MM.1S (cell line): Measurements from ENCODE around the gene VPS45.

ENCODE experiments used
- DNase-seq: peaks from one replicate; pipeline ENCODE4 v3.0.0-alpha.2; 2015
- H2AFZ ChIP-seq: fragments of 300-600 bp; sonication (generic); 2 replicates; pipeline ENCODE4 v1.6.0; 2016; ENCODE audit warnings: antibody characterized with exemption, low read length
- H3F3A ChIP-seq: fragments of 300-600 bp; sonication (generic); 2 replicates; pipeline ENCODE4 v1.6.1; 2016; ENCODE audit warnings: mild to moderate bottlenecking, antibody characterized with exemption, low read length, moderate library complexity, mixed read lengths; ENCODE audit not compliant: insufficient read depth
- H3K27ac ChIP-seq: fragments of 300-600 bp; sonication (generic); 2 replicates; pipeline ENCODE4 v1.5.1; 2016; ENCODE audit warnings: mild to moderate bottlenecking, low read length
- H3K27me3 ChIP-seq: fragments of 300-600 bp; sonication (generic); replicated peaks from 2 replicates; pipeline ENCODE4 v1.6.0; 2016; ENCODE audit warnings: low read length; ENCODE audit not compliant: insufficient read depth
- H3K36me3 ChIP-seq: fragments of 300-600 bp; sonication (generic); replicated peaks from 2 replicates; pipeline ENCODE4 v1.6.1; 2016; ENCODE audit warnings: mild to moderate bottlenecking, low read length, mixed read lengths; ENCODE audit not compliant: insufficient read depth
- H3K4me1 ChIP-seq: fragments of 300-600 bp; sonication (generic); 2 replicates; pipeline ENCODE4 v1.6.1; 2016; ENCODE audit warnings: low read length, mixed read lengths
- H3K4me2 ChIP-seq: fragments of 300-600 bp; sonication (generic); 2 replicates; pipeline ENCODE4 v1.6.0; 2016; ENCODE audit warnings: low read depth, low read length
- H3K4me3 ChIP-seq: fragments of 300-600 bp; sonication (generic); 2 replicates; pipeline ENCODE4 v1.5.1; 2016; ENCODE audit warnings: low read length, mixed read lengths
- H3K79me2 ChIP-seq: fragments of 300-600 bp; sonication (generic); 2 replicates; pipeline ENCODE4 v1.6.1; 2016; ENCODE audit warnings: mixed run types, low read length, mixed read lengths
- H3K9ac ChIP-seq: fragments of 300-600 bp; sonication (generic); 2 replicates; pipeline ENCODE4 v1.6.1; 2016; ENCODE audit warnings: low read length, mixed read lengths
- H3K9me2 ChIP-seq: fragments of 300-600 bp; sonication (generic); replicated peaks from 2 replicates; pipeline ENCODE4 v1.6.1; 2016; ENCODE audit warnings: mild to moderate bottlenecking, low read length, mixed read lengths; ENCODE audit not compliant: insufficient read depth
- H3K9me3 ChIP-seq: fragments of 300-600 bp; sonication (generic); replicated peaks from 2 replicates; pipeline ENCODE4 v1.6.1; 2016; ENCODE audit warnings: mild to moderate bottlenecking, low read length, mixed read lengths; ENCODE audit not compliant: insufficient read depth
- H4K20me1 ChIP-seq: fragments of 300-600 bp; sonication (generic); 2 replicates; pipeline ENCODE4 v1.6.1; 2016; ENCODE audit warnings: mild to moderate bottlenecking, low read length, moderate library complexity, mixed read lengths; ENCODE audit not compliant: insufficient read depth
- EZH2 ChIP-seq: fragments of 300-600 bp; sonication (generic); optimal IDR thresholded peaks from 2 replicates; pipeline ENCODE3; 2017; ENCODE audit warnings: low read depth, mild to moderate bottlenecking, antibody characterized with exemption, low read length, mixed read lengths
- EZH2phosphoT487 ChIP-seq: fragments of 300-600 bp; sonication (generic); IDR thresholded peaks from 2 replicates; pipeline ENCODE4 v1.6.1; 2018; ENCODE audit warnings: antibody characterized with exemption, low read length
- TF ChIP-seq, protein P1 (sequence below): fragments of 300-600 bp; sonication (generic); IDR thresholded peaks from 2 replicates; pipeline ENCODE4 v1.5.1; 2016; ENCODE audit warnings: antibody characterized with exemption, low read length, mixed read lengths

Gene VPS45

DNA sequence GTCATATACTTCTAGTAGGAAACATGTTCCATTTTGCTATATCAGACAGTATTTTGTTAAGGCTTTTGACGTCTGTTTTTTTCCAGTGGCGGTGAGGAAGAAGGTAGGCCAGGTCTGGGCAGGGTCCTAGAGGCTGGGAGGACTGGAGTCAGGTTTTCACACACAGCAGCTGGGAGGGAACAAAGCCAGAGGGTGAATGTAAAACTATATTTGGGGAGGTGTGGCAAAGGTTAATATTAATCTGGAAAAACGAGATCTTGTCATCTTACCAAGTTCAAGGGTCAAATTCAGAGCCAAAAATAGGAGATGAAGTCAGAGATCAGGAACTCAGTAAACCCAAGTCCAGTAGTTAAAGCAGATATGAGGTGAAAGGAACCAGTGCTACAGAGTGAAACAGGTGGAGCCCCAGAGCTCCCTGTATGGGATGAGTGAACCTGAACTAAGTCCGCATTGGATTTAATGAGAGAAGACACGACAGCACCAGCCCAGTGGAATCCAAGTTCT lies 46.3 kb upstream of the VPS45 start:
- Histone ChIP-seq H3K9me3 (no peaks in the 10 kb centered on the region), H3K4me1 (peaks cover 12% of the 10 kb centered on the region; the same call in 1 of the 2 replicates), H3K4me2 (no peak overlapping the region), H3F3A (no peaks in the 10 kb centered on the region), H4K20me1 (no peaks in the 10 kb centered on the region), H2AFZ (no peak overlapping the region), H3K9ac (no peak overlapping the region), H3K4me3 (no peak overlapping the region), H3K36me3 (no peaks in the 10 kb centered on the region), H3K79me2 (no peaks in the 10 kb centered on the region), H3K27ac (no peak overlapping the region), H3K9me2 (no peaks in the 10 kb centered on the region), H3K27me3 (no peaks in the 10 kb centered on the region)
- TF ChIP-seq EZH2phosphoT487 (no peak), EZH2 (no peak)
- TF ChIP-seq, protein P1, sequence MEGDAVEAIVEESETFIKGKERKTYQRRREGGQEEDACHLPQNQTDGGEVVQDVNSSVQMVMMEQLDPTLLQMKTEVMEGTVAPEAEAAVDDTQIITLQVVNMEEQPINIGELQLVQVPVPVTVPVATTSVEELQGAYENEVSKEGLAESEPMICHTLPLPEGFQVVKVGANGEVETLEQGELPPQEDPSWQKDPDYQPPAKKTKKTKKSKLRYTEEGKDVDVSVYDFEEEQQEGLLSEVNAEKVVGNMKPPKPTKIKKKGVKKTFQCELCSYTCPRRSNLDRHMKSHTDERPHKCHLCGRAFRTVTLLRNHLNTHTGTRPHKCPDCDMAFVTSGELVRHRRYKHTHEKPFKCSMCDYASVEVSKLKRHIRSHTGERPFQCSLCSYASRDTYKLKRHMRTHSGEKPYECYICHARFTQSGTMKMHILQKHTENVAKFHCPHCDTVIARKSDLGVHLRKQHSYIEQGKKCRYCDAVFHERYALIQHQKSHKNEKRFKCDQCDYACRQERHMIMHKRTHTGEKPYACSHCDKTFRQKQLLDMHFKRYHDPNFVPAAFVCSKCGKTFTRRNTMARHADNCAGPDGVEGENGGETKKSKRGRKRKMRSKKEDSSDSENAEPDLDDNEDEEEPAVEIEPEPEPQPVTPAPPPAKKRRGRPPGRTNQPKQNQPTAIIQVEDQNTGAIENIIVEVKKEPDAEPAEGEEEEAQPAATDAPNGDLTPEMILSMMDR: no peak
- DNase-seq: no peak

DNA sequence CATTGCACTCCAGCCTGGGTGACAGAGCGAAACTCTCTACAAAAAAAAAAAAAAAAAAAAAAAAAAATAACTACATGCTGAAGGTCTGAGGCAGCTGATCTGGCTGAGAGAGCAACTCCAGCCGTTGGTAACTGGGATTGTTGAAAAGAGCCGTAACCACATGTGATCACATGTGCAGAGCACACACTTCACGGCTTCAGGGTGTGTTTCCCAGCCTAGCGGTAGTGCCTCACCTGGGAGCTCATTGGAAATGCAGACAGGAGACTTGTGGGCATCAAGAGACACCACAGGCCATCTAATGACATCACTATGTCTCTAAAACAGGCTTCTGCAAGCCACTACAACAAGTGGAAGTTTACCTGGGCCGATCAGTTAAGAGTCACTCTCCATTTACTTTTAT lies 45.2 kb upstream of the VPS45 start:
- H3F3A ChIP-seq: no peaks in the 10 kb centered on the region
- H3K27me3 ChIP-seq: no peaks in the 10 kb centered on the region
- no peaks in the 10 kb centered on the region for H3K79me2 ChIP-seq
- no peak overlapping the region for H2AFZ ChIP-seq
- TF ChIP-seq EZH2: no peak
- no peak for TF ChIP-seq EZH2phosphoT487
- TF ChIP-seq, protein P1: no peak
- H3K36me3 ChIP-seq: no peaks in the 10 kb centered on the region
- H3K4me3 ChIP-seq: no peak overlapping the region
- no peak for DNase-seq
- peaks cover 11% of the 10 kb centered on the region; the same call in 1 of the 2 replicates for H3K4me1 ChIP-seq
- H3K9me2 ChIP-seq: no peaks in the 10 kb centered on the region
- no peak overlapping the region for H3K9ac ChIP-seq
- no peaks in the 10 kb centered on the region for H4K20me1 ChIP-seq
- H3K9me3 ChIP-seq: no peaks in the 10 kb centered on the region
- H3K27ac ChIP-seq: no peak overlapping the region
- no peak overlapping the region for H3K4me2 ChIP-seq

DNA sequence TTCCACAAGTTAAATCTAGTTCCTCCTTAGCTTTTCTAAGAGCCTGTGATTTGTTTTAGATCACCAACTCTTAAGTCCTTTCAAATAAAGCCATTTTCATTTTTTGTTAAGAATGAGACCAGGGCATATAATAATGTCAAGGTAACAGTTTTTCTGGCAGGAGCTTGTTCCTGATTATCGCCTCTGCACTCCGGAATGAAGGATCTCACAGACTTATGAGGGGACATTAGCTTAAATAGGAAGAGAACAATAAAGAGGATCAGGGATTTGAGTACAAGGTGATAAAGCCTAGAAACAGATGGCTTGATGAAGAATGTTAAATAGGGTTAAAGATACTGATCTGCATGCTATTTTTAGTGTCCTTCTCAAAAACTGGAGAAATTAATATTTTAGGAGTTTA lies 43.4 kb upstream of the VPS45 start:
- H3K27me3 ChIP-seq: no peaks in the 10 kb centered on the region
- no peak overlapping the region for H3K27ac ChIP-seq
- no peak overlapping the region for H3K4me3 ChIP-seq
- no peaks in the 10 kb centered on the region for H3K4me1 ChIP-seq
- H4K20me1 ChIP-seq: no peaks in the 10 kb centered on the region
- no peak overlapping the region for H3K4me2 ChIP-seq
- no peak overlapping the region for H3K9ac ChIP-seq
- H3F3A ChIP-seq: no peaks in the 10 kb centered on the region
- no peak overlapping the region for H2AFZ ChIP-seq
- no peaks in the 10 kb centered on the region for H3K79me2 ChIP-seq
- no peaks in the 10 kb centered on the region for H3K9me2 ChIP-seq
- no peaks in the 10 kb centered on the region for H3K36me3 ChIP-seq
- no peaks in the 10 kb centered on the region for H3K9me3 ChIP-seq
- no peak for DNase-seq
- no peak for TF ChIP-seq EZH2
- no peak for TF ChIP-seq EZH2phosphoT487
- TF ChIP-seq, protein P1: no peak
